ENCODE results near the gene RRM2.

- TF ChIP-seq EZH2 (optimal IDR thresholded peaks at IDR 0.05; ENCODE audit: low read depth, low read length) (no peak), CTCF (IDR thresholded peaks at IDR 0.05; ENCODE audit: low read length) (no peak), EZH2phosphoT487 (IDR thresholded peaks at IDR 0.05; ENCODE audit: low read length) (no peak)
Observed at GRCh38 chr2:10161206-10161931, 38.8 kb downstream of the RRM2 start.

All from MM.1S (cell line).